NCI-H748 (cell line): ENCODE data around the gene BRS3.
"Not testable (repeated sequence)": the region's sequence is repeated elsewhere in the genome, so short reads cannot be mapped to it uniquely, and the experiment has no call there.

Experiments used
- DNase-seq: peaks from one replicate; lab custom pipeline; 2025; ENCODE audit not compliant: unreplicated experiment; lab: John Stamatoyannopoulos, UW

Gene BRS3

DNA sequence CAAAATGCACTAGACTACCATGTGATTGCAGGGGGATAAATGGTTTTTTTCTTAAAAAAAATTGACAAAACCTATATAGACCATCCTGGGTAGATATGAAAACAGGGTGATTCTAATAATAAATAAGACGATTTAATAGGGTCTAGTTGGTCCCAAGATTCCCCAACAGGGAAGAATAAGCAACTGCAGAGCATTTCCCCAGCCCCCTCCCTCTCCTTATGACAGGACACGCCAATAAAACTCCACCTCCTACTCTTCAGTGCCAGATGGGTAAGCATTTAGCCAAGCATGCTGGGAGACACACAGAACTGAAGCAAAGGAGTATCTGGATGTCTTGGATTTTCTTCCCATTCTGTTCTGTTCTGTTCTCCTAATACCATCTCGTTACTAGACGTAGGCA lies at the start of gene BRS3:
Gene BRS3 (plus strand): TSS at position 301 of the 400 bp plus-strand sequence. CDS start 168 bp downstream, outside the sequence.
- no peak for DNase-seq

DNA sequence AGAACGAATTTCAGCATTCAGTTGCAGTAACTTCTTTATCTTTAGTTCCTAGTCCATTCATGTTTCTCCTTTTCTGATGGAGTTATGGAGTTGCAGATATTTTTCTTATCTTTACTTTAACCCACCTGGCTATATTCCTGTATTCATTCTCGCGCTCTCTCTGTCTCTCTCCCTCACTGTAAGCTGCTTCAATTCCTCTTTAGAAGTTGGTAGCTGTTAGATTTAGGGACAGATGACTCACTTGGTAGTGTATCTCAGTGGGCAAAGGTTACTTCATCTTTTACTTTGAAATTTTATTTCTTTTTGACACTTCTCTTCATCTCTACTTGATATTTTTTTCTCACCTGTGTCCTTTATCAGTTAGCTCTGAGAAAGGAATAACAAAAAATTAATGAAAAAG lies 49.6 kb upstream of the BRS3 start:
- DNase-seq = no peak

DNA sequence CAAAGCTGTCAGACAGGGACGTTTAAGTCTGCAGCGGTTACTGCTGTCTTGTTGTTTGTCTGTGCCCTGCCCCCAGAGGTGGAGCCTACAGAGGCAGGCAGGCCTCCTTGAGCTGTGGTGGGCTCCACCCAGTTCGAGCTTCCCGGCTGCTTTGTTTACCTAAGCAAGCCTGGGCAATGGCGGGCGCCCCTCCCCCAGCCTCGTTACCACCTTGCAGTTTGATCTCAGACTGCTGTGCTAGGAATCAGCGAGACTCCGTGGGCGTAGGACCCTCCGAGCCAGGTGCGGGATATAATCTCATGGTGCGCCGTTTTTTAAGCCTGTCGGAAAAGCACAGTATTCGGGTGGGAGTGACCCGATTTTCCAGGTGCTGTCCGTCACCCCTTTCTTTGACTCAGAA lies 42.1 kb upstream of the BRS3 start:
- DNase-seq = not testable (repeated sequence)

DNA sequence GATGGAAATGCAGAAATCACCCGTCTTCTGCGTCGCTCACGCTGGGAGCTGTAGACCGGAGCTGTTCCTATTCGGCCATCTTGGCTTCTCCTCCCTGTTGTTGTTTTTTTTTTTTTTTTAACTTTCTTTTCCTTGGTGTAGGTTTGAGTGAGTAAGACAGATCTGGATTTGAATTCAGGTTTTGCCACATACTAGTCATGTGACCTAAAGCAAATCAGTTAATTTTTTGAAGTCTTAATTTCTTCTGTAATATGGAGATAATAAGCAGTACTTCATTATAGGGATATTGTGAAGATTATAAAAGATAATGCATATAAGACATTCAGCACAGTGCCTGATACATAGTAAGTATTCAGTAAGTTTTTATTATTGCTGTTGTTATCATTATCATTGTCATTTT lies 41.5 kb upstream of the BRS3 start:
- no peak for DNase-seq

GRCh38 chrX:136447308-136447707 lies 40.4 kb upstream of the BRS3 start:
- DNase-seq = no peak

GRCh38 chrX:136447968-136448367 lies 39.8 kb upstream of the BRS3 start:
- DNase-seq = no peak

DNA sequence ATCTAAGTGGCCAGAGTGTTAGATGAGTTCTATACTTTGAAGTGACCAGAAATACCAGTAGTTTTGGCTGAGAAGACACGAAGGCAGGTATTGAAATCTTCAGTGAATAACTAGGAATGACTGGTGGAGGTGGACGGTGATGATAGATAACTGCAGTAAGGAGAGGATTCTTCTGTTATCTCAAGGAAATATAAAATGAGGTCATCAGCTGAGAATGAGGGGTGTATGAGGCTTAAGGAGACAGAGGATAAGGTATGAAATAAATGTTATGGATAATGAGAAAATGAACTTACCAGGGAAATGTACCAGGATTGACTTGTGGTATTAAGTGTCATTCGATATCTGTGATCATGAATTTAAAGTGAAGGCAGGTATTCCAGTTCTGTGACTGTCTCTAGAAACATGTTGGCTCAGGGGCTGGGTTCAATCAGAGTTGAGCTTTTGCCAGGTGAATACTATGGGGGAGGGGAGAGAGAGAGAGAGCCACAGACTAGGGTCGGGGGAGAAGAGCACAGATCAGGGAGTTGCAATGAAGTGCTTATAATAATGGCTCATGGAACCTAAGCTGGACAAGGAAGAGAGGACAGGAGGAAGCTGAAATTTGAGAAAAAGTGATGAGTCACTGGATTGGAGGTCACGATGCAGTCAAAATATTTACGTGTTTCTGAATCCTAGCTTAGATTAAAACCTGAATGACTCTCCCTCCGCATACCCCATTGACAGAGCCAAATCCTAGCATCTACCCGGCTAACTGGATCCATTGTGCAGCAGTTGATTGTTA lies 37.5 kb upstream of the BRS3 start:
- peak; percentile 4 for DNase-seq

GRCh38 chrX:136452614-136453013 lies 35.1 kb upstream of the BRS3 start:
- DNase-seq = no peak

- DNase-seq = no peak
Observed at GRCh38 chrX:136453114-136453513, 34.6 kb upstream of the BRS3 start.

- DNase-seq = peak; percentile 77
Observed at GRCh38 chrX:136453771-136454170, 34.0 kb upstream of the BRS3 start.

GRCh38 chrX:136456133-136456532 lies 31.6 kb upstream of the BRS3 start:
- DNase-seq = no peak

DNA sequence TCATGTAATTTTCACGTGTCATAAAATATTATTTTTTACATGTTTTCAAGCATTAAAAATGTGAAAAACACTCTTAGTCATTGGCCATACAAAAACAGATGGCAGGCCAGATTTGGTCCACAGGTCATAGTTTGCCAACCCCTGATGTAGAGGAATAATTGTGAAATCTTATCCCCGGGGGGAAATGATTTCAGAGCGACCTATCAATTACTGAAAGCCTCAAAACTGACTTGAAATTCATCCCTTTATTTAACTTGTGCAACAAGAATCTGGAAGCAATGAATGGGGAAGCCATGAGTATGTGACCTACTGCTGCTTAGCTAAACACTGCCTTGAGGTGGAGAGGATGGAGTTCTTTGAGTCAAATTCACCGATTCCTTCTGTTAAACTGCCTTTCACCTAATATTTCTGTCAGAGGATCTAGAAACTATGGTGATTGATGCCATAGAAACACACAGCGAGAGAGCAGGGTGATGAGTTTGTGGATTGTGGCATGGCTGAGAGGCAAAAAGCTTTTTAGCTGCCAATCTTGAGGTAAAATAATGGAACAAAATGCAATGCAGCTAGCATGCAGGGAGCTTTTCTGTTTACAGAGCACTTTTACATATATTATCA lies 30.3 kb upstream of the BRS3 start:
- no peak for DNase-seq

- no peak for DNase-seq
Observed at GRCh38 chrX:136464589-136464988, 23.2 kb upstream of the BRS3 start.

DNA sequence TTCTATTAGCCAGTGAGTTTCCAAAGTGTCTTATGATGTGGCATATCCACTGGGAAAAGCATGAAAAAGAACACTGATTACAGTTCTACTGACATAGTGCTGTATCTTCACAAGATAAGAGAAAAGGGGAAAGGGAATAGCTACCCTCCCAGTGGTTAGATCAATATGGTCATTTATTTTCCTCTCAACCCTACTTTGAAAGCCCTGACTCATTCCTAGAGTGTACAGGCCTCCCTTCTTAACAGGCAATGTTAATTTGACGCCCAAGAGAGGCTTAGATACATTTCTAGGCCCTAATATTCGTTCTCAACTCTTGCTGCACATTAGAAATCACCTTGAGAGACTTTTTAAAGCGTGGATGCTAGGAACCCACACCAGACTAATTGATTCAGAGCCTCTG lies 20.4 kb upstream of the BRS3 start:
- DNase-seq = no peak

DNA sequence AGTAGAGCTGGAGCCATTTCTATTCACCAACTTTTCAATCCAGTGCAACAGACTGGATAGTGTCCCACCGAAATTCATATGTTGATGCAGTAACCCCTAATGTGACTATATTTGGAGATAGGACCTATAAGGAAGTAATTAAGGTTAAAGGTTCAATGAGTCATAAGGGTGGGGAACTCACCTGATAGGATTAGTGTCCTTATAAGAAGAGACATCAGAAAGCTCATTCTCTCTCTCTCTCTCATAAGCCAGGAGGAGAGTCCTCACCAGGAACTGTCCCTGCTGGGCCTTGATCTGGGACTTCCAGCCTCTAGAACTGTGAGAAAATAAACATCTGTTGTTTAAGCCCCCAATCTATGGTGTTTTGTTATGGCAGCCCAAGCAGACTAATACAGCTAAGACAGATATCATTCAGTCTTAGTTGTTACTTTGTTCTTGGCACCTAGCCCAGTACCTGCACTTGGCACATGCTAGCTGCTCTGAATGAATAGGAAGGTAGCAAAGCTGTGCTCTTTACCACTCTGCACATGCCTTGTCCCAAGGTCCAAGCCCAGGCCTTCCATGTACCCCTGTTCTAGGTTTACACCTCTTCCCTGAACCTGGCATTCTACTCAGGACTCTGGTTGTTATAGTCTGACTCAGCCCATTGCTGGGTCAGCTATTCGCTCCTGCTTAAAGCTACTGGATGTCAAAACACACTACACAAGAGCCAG lies 19.2 kb upstream of the BRS3 start:
- peak; percentile 60 for DNase-seq

- no peak for DNase-seq
Observed at GRCh38 chrX:136473663-136474062, 14.1 kb upstream of the BRS3 start.

DNA sequence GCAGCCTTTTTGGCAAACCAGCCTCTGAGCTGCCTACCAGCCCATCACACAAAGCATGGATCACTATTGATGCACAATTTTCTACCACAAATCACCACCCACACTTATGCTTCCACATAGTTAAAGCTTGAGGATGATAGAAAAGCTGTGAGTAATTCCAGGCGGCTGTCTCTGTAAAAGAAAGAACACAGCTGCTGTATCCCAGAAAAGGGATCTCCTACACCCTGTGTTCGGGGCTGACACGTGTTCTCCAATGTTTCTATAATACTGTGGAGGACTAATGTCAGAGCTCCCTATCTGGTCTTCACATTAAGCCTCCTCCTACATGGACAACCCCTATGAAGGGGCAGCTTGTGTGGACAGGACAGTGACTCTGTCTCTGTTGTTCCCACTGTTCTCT lies 12.5 kb upstream of the BRS3 start:
- no peak for DNase-seq

DNA sequence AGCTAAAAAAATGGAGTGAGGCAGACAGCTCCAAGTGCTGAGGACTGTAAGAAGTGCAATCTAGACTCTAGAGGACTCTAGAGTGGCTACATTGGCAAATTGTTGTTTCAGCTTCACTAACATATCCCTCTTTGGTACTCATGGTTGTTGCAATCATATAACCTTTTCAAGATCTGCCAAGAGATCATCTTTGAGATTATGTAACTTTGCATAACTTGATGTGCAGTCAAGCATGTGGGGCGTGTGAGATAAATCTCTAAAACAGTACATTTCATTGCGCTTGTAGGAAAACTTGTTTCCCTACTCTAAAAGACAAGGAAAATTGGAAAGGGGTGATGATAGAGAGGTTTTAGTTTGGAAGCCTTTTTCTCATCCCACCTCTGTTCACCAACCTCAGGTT lies 11.2 kb upstream of the BRS3 start:
- no peak for DNase-seq

- DNase-seq = no peak
Observed at GRCh38 chrX:136477026-136477425, 10.7 kb upstream of the BRS3 start.

DNA sequence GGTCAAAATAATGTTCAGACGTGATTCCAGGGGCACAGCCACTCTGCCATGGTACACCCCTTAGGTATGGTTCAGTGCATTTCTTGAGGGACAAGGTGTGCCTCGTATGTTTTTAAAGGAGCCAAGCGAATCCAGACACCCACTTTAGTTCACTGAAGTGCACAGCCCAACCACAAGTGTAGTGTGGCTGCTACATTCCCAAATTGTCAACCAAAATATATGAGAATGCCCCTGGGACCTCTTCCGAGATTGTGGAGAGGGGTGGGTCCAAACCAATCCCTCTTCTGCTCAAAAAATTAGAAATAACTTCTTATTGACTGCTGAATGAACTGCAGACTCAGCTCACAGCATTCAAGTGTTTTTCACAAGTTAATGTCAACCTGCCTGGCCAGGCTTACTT lies 7.4 kb upstream of the BRS3 start:
- no peak for DNase-seq

DNA sequence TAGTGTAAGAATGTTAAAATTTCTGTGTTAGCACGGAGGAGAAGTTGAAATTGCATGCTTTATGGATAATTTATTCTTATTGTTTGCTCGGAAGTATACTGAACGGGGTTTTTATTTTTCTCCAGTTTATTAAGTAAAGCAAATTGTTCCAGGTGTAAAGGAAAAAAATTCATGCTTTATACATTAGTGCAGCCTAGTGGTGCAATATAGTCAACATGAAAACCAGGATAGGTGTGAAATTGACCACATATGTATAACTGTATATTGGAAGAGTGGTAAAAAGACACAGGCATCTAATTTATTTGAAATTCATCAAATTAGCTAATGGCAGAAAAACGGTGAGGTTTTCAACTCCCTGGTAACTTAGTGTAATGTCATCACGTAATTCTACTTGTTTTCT lies 959 bp downstream of the BRS3 start:
- peak; percentile 41 for DNase-seq

GRCh38 chrX:136491832-136492231 lies 4.1 kb downstream of the BRS3 start:
- DNase-seq = no peak
